ENCODE data around the gene XPO5. TPM values are rescaled to one million over a fixed set of nuclear protein-coding genes. Genes with fewer than 3 reads are reported as not detected.

XPO5 gene
- total RNA-seq, 1 experiment from 2014 or later = 97.8 TPM

- TF ChIP-seq, protein P1, sequence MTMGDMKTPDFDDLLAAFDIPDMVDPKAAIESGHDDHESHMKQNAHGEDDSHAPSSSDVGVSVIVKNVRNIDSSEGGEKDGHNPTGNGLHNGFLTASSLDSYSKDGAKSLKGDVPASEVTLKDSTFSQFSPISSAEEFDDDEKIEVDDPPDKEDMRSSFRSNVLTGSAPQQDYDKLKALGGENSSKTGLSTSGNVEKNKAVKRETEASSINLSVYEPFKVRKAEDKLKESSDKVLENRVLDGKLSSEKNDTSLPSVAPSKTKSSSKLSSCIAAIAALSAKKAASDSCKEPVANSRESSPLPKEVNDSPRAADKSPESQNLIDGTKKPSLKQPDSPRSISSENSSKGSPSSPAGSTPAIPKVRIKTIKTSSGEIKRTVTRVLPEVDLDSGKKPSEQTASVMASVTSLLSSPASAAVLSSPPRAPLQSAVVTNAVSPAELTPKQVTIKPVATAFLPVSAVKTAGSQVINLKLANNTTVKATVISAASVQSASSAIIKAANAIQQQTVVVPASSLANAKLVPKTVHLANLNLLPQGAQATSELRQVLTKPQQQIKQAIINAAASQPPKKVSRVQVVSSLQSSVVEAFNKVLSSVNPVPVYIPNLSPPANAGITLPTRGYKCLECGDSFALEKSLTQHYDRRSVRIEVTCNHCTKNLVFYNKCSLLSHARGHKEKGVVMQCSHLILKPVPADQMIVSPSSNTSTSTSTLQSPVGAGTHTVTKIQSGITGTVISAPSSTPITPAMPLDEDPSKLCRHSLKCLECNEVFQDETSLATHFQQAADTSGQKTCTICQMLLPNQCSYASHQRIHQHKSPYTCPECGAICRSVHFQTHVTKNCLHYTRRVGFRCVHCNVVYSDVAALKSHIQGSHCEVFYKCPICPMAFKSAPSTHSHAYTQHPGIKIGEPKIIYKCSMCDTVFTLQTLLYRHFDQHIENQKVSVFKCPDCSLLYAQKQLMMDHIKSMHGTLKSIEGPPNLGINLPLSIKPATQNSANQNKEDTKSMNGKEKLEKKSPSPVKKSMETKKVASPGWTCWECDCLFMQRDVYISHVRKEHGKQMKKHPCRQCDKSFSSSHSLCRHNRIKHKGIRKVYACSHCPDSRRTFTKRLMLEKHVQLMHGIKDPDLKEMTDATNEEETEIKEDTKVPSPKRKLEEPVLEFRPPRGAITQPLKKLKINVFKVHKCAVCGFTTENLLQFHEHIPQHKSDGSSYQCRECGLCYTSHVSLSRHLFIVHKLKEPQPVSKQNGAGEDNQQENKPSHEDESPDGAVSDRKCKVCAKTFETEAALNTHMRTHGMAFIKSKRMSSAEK (CRISPR knock-in tag; IDR thresholded peaks at IDR 0.05; ENCODE audit: borderline replicate concordance) = no peak
- TF ChIP-seq GABPB1 (CRISPR knock-in tag; IDR thresholded peaks at IDR 0.05) (peak; percentile 82), HMGA2 (CRISPR knock-in tag; IDR thresholded peaks at IDR 0.05) (no peak), RELA (CRISPR knock-in tag; IDR thresholded peaks at IDR 0.05; ENCODE audit: borderline replicate concordance) (0 out of 2 replicates have a peak, but pooled peaks have one; percentile 34), ZNF232 (CRISPR knock-in tag; IDR thresholded peaks at IDR 0.05) (peak; percentile 85; the same call in 1 of the 2 replicates), ESRRA (CRISPR knock-in tag; IDR thresholded peaks at IDR 0.05; ENCODE audit: borderline replicate concordance) (peak; percentile 47), GRHL2 (CRISPR knock-in tag; IDR thresholded peaks at IDR 0.05; ENCODE audit: insufficient replicate concordance, severe bottlenecking) (no peak), ZNF121 (CRISPR knock-in tag; IDR thresholded peaks at IDR 0.05) (no peak), IRF2 (CRISPR knock-in tag; IDR thresholded peaks at IDR 0.05; ENCODE audit: borderline replicate concordance, low read depth) (0 out of 2 replicates have a peak, but pooled peaks have one; percentile 71), E2F4 (CRISPR knock-in tag; IDR thresholded peaks at IDR 0.05; ENCODE audit: borderline replicate concordance, low read depth) (0 out of 2 replicates have a peak, but pooled peaks have one; percentile 50), ZNF512 (CRISPR knock-in tag; IDR thresholded peaks at IDR 0.05; ENCODE audit: borderline replicate concordance) (no peak), ZNF423 (CRISPR knock-in tag; IDR thresholded peaks at IDR 0.05) (no peak), SMAD4 (CRISPR knock-in tag; IDR thresholded peaks at IDR 0.05) (0 out of 2 replicates have a peak, but pooled peaks have one; percentile 46), ZNF317 (CRISPR knock-in tag; IDR thresholded peaks at IDR 0.05; ENCODE audit: borderline replicate concordance, low read depth) (peak; percentile 53; the same call in 1 of the 2 replicates), SMAD3 (CRISPR knock-in tag; IDR thresholded peaks at IDR 0.05; ENCODE audit: borderline replicate concordance) (peak; percentile 75; the same call in 1 of the 2 replicates), KAT7 (CRISPR knock-in tag; IDR thresholded peaks at IDR 0.05; ENCODE audit: borderline replicate concordance) (peak; percentile 75; the same call in 1 of the 2 replicates), TEAD1 (CRISPR knock-in tag; IDR thresholded peaks at IDR 0.05) (peak; percentile 18; the same call in 1 of the 2 replicates), NFE2L1 (CRISPR knock-in tag; IDR thresholded peaks at IDR 0.05) (peak; percentile 61; the same call in 1 of the 2 replicates), ZNF671 (CRISPR knock-in tag; IDR thresholded peaks at IDR 0.05) (no peak)
- TF ChIP-seq, protein P2, sequence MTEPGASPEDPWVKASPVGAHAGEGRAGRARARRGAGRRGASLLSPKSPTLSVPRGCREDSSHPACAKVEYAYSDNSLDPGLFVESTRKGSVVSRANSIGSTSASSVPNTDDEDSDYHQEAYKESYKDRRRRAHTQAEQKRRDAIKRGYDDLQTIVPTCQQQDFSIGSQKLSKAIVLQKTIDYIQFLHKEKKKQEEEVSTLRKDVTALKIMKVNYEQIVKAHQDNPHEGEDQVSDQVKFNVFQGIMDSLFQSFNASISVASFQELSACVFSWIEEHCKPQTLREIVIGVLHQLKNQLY (CRISPR knock-in tag; IDR thresholded peaks at IDR 0.05) = peak; percentile 51; the same call in 1 of the 2 replicates
- TF ChIP-seq, protein P3, sequence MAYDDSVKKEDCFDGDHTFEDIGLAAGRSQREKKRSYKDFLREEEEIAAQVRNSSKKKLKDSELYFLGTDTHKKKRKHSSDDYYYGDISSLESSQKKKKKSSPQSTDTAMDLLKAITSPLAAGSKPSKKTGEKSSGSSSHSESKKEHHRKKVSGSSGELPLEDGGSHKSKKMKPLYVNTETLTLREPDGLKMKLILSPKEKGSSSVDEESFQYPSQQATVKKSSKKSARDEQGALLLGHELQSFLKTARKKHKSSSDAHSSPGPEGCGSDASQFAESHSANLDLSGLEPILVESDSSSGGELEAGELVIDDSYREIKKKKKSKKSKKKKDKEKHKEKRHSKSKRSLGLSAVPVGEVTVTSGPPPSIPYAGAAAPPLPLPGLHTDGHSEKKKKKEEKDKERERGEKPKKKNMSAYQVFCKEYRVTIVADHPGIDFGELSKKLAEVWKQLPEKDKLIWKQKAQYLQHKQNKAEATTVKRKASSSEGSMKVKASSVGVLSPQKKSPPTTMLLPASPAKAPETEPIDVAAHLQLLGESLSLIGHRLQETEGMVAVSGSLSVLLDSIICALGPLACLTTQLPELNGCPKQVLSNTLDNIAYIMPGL (CRISPR knock-in tag; IDR thresholded peaks at IDR 0.05) = peak; percentile 95
- TF ChIP-seq, protein P4, sequence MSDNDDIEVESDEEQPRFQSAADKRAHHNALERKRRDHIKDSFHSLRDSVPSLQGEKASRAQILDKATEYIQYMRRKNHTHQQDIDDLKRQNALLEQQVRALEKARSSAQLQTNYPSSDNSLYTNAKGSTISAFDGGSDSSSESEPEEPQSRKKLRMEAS (CRISPR knock-in tag; IDR thresholded peaks at IDR 0.05) = peak; percentile 85; the same call in 1 of the 2 replicates
- TF ChIP-seq, protein P5, sequence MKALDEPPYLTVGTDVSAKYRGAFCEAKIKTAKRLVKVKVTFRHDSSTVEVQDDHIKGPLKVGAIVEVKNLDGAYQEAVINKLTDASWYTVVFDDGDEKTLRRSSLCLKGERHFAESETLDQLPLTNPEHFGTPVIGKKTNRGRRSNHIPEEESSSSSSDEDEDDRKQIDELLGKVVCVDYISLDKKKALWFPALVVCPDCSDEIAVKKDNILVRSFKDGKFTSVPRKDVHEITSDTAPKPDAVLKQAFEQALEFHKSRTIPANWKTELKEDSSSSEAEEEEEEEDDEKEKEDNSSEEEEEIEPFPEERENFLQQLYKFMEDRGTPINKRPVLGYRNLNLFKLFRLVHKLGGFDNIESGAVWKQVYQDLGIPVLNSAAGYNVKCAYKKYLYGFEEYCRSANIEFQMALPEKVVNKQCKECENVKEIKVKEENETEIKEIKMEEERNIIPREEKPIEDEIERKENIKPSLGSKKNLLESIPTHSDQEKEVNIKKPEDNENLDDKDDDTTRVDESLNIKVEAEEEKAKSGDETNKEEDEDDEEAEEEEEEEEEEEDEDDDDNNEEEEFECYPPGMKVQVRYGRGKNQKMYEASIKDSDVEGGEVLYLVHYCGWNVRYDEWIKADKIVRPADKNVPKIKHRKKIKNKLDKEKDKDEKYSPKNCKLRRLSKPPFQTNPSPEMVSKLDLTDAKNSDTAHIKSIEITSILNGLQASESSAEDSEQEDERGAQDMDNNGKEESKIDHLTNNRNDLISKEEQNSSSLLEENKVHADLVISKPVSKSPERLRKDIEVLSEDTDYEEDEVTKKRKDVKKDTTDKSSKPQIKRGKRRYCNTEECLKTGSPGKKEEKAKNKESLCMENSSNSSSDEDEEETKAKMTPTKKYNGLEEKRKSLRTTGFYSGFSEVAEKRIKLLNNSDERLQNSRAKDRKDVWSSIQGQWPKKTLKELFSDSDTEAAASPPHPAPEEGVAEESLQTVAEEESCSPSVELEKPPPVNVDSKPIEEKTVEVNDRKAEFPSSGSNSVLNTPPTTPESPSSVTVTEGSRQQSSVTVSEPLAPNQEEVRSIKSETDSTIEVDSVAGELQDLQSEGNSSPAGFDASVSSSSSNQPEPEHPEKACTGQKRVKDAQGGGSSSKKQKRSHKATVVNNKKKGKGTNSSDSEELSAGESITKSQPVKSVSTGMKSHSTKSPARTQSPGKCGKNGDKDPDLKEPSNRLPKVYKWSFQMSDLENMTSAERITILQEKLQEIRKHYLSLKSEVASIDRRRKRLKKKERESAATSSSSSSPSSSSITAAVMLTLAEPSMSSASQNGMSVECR (CRISPR knock-in tag; IDR thresholded peaks at IDR 0.05; ENCODE audit: borderline replicate concordance) = peak; percentile 88
Measured at GRCh38 chr6:43575772-43576551, at the start of gene XPO5, which contains the start of gene POLH (continued).

Measured in WTC11 (cell line).